OCI-LY1 (cell line): Measurements from ENCODE around the gene PEX11B.

ENCODE experiments used
- H2AFZ ChIP-seq: fragments of 200-600 bp; sonication (generic), shearing (Covaris generic); 2 replicates; pipeline ENCODE4 v1.6.0; 2014; ENCODE audit warnings: antibody characterized with exemption, mild to moderate bottlenecking, low read length
- H3F3A ChIP-seq: fragments of 200-600 bp; sonication (generic), shearing (Covaris generic); 2 replicates; pipeline ENCODE4 v1.6.0; 2014; ENCODE audit warnings: mild to moderate bottlenecking, antibody characterized with exemption, low read length, moderate library complexity; ENCODE audit not compliant: insufficient read depth
- H3K27ac ChIP-seq: fragments of 200-600 bp; sonication (generic); 2 replicates; pipeline ENCODE4 v1.5.1; 2014; ENCODE audit warnings: low read length, mixed run types, mild to moderate bottlenecking, low read depth; ENCODE audit not compliant: poor library complexity, severe bottlenecking
- H3K27me3 ChIP-seq: fragments of 200-600 bp; sonication (generic); 2 replicates; pipeline ENCODE4 v1.6.0; 2014; ENCODE audit warnings: antibody characterized with exemption, mild to moderate bottlenecking, low read length, moderate library complexity; ENCODE audit not compliant: insufficient read depth
- H3K36me3 ChIP-seq: fragments of 200-600 bp; sonication (generic); 2 replicates; pipeline ENCODE4 v1.6.1; 2014; ENCODE audit warnings: mild to moderate bottlenecking, antibody characterized with exemption, low read length, moderate library complexity, mixed read lengths; ENCODE audit not compliant: insufficient read depth
- H3K4me1 ChIP-seq: fragments of 200-600 bp; sonication (generic); 2 replicates; pipeline ENCODE4 v1.5.1; 2014; ENCODE audit warnings: mild to moderate bottlenecking, low read length, moderate library complexity; ENCODE audit not compliant: insufficient read depth, severe bottlenecking
- H3K4me2 ChIP-seq: fragments of 200-600 bp; sonication (generic), shearing (Covaris generic); 2 replicates; pipeline ENCODE4 v1.6.1; 2014; ENCODE audit warnings: low read length
- H3K4me3 ChIP-seq: fragments of 200-600 bp; sonication (generic); 2 replicates; pipeline ENCODE4 v1.5.1; 2014; ENCODE audit warnings: low read length, low read depth, mild to moderate bottlenecking, mixed read lengths; ENCODE audit not compliant: poor library complexity, severe bottlenecking
- H3K79me2 ChIP-seq: fragments of 200-600 bp; shearing (Covaris generic); 2 replicates; pipeline ENCODE4 v1.6.1; 2016; ENCODE audit warnings: mixed run types, low read length, mixed read lengths; ENCODE audit not compliant: insufficient read depth
- H3K9ac ChIP-seq: fragments of 200-600 bp; sonication (generic), shearing (Covaris generic); 2 replicates; pipeline ENCODE4 v1.6.1; 2014; ENCODE audit warnings: mild to moderate bottlenecking, low read length, mixed read lengths
- H3K9me2 ChIP-seq: fragments of 200-600 bp; sonication (generic), shearing (Covaris generic); 2 replicates; pipeline ENCODE4 v1.6.1; 2014; ENCODE audit warnings: low read depth, mild to moderate bottlenecking, low read length, mixed read lengths
- H3K9me3 ChIP-seq: fragments of 200-600 bp; shearing (Covaris generic); 2 replicates; pipeline ENCODE4 v1.6.1; 2014; ENCODE audit warnings: low read length, mixed read lengths
- H4K20me1 ChIP-seq: fragments of 200-600 bp; sonication (generic), shearing (Covaris generic); 2 replicates; pipeline ENCODE4 v1.6.0; 2016; ENCODE audit warnings: mild to moderate bottlenecking, low read length; ENCODE audit not compliant: insufficient read depth
- CTCF ChIP-seq: fragments of 200-600 bp; sonication (generic), shearing (Covaris generic); IDR thresholded peaks from 2 replicates; pipeline ENCODE4 v1.5.1; 2017; ENCODE audit warnings: mild to moderate bottlenecking, antibody characterized with exemption, low read length, moderate library complexity, mixed read lengths
- EZH2 ChIP-seq: fragments of 200-600 bp; sonication (generic), shearing (Covaris generic); IDR thresholded peaks from 2 replicates; pipeline ENCODE4 v1.8.0; 2017; ENCODE audit warnings: borderline replicate concordance, mixed run types, mild to moderate bottlenecking, antibody characterized with exemption, low read length, moderate library complexity, mixed read lengths

PEX11B gene

GRCh38 chr1:145947551-145947950 lies 29.0 kb upstream of the PEX11B start:
- H3K4me1 ChIP-seq: no peaks in the 10 kb centered on the region
- no peak overlapping the region for H3K27ac ChIP-seq
- no peaks in the 10 kb centered on the region for H3K79me2 ChIP-seq
- H3K27me3 ChIP-seq: no peaks in the 10 kb centered on the region
- H3F3A ChIP-seq: no peaks in the 10 kb centered on the region
- peaks cover 17% of the 10 kb centered on the region; the same call in 1 of the 2 replicates for H3K36me3 ChIP-seq
- H3K4me2 ChIP-seq: no peak overlapping the region
- H4K20me1 ChIP-seq: no peaks in the 10 kb centered on the region
- no peaks in the 10 kb centered on the region for H3K9me2 ChIP-seq
- no peak for TF ChIP-seq CTCF
- no peak for TF ChIP-seq EZH2
- H3K9ac ChIP-seq: no peak overlapping the region
- no peak overlapping the region for H2AFZ ChIP-seq
- no peaks in the 10 kb centered on the region for H3K9me3 ChIP-seq
- H3K4me3 ChIP-seq: no peak overlapping the region

- no peak overlapping the region for H3K9ac ChIP-seq
- no peaks in the 10 kb centered on the region for H4K20me1 ChIP-seq
- H2AFZ ChIP-seq: no peak overlapping the region
- H3K9me3 ChIP-seq: no peaks in the 10 kb centered on the region
- TF ChIP-seq CTCF (no peak), EZH2 (no peak)
- H3K27ac ChIP-seq: no peak overlapping the region
- no peaks in the 10 kb centered on the region for H3K27me3 ChIP-seq
- no peaks in the 10 kb centered on the region for H3K79me2 ChIP-seq
- H3F3A ChIP-seq: no peaks in the 10 kb centered on the region
- H3K4me2 ChIP-seq: no peak overlapping the region
- no peak overlapping the region for H3K4me3 ChIP-seq
- H3K4me1 ChIP-seq: no peaks in the 10 kb centered on the region
- H3K9me2 ChIP-seq: no peaks in the 10 kb centered on the region
- peaks cover 19% of the 10 kb centered on the region; the same call in 1 of the 2 replicates for H3K36me3 ChIP-seq
Measured at GRCh38 chr1:145946477-145946986, 28.0 kb upstream of the PEX11B start.

- Histone ChIP-seq H3K9me2 (no peaks in the 10 kb centered on the region), H3K9ac (no peak overlapping the region), H3K4me1 (no peaks in the 10 kb centered on the region), H3K4me2 (no peak overlapping the region), H3K27ac (no peak overlapping the region), H3K27me3 (no peaks in the 10 kb centered on the region), H2AFZ (no peak overlapping the region), H3K4me3 (no peak overlapping the region), H3K79me2 (no peaks in the 10 kb centered on the region), H4K20me1 (no peaks in the 10 kb centered on the region), H3K9me3 (no peaks in the 10 kb centered on the region), H3F3A (no peaks in the 10 kb centered on the region), H3K36me3 (peaks cover 22% of the 10 kb centered on the region)
- TF ChIP-seq EZH2 (no peak), CTCF (no peak)
Measured at GRCh38 chr1:145944532-145944931, 26.0 kb upstream of the PEX11B start.
